Measurements from ENCODE around the gene DCAF6.

DNA sequence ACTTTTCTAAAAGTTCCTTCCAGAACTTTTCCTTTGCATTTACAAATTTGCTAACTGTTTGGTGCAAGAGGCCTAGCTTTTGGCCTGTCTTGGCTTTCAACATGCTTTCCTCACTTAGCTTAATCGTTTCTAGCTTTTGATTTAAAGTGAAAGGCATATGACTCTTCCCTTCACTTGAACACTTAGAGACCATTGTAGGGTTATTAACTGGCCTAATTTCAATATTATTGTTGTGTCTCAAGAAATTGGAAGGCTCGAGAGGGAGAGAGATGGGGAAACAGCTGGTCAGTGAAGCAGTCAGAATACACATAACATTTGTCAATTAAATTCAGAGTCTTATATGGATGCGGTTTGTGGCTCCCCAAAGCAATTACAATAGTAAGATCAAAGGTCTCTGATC is 63.4 kb downstream of the DCAF6 start:
- TF ChIP-seq, protein P1, sequence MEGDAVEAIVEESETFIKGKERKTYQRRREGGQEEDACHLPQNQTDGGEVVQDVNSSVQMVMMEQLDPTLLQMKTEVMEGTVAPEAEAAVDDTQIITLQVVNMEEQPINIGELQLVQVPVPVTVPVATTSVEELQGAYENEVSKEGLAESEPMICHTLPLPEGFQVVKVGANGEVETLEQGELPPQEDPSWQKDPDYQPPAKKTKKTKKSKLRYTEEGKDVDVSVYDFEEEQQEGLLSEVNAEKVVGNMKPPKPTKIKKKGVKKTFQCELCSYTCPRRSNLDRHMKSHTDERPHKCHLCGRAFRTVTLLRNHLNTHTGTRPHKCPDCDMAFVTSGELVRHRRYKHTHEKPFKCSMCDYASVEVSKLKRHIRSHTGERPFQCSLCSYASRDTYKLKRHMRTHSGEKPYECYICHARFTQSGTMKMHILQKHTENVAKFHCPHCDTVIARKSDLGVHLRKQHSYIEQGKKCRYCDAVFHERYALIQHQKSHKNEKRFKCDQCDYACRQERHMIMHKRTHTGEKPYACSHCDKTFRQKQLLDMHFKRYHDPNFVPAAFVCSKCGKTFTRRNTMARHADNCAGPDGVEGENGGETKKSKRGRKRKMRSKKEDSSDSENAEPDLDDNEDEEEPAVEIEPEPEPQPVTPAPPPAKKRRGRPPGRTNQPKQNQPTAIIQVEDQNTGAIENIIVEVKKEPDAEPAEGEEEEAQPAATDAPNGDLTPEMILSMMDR (conservative IDR thresholded peaks at IDR 0.05; ENCODE audit: low read length): no peak
- TF ChIP-seq EZH2phosphoT487 (IDR thresholded peaks at IDR 0.05; ENCODE audit: borderline replicate concordance, low read depth, low read length): no peak
